GM21619 (cell line): ENCODE results near the gene PHACTR4.
"Not testable (repeated sequence)": the region's sequence is repeated elsewhere in the genome, so short reads cannot be mapped to it uniquely, and the experiment has no call there.

Experiments
- ATAC-seq: cut with Tn5 transposase; IDR thresholded peaks from one replicate; pipeline ENCODE4 v1.9.1; 2021; ENCODE audit not compliant: unreplicated experiment

The PHACTR4 gene

GRCh38 chr1:28370239-28371009 lies 884 bp downstream of the PHACTR4 start:
- ATAC-seq = no peak

GRCh38 chr1:28371010-28371377 lies 1.5 kb downstream of the PHACTR4 start:
- ATAC-seq = no peak

GRCh38 chr1:28373450-28373849 lies 3.9 kb downstream of the PHACTR4 start:
- ATAC-seq = not testable (repeated sequence)

- no peak for ATAC-seq
These were observed 4.8 kb downstream of the PHACTR4 start for GRCh38 chr1:28374297-28374696.

GRCh38 chr1:28375598-28375997 lies 6.1 kb downstream of the PHACTR4 start:
- ATAC-seq = not testable (repeated sequence)

- ATAC-seq = not testable (repeated sequence)
These were observed 6.7 kb downstream of the PHACTR4 start for GRCh38 chr1:28376195-28376594.

- ATAC-seq = no peak
These were observed 9.4 kb downstream of the PHACTR4 start for GRCh38 chr1:28378906-28379305.

- no peak for ATAC-seq
These were observed 10.9 kb downstream of the PHACTR4 start for GRCh38 chr1:28380394-28380793.

GRCh38 chr1:28383785-28384184 lies 14.2 kb downstream of the PHACTR4 start:
- not testable (repeated sequence) for ATAC-seq

GRCh38 chr1:28392027-28392652 lies 22.6 kb downstream of the PHACTR4 start:
- no peak for ATAC-seq

- ATAC-seq = no peak
These were observed 24.6 kb downstream of the PHACTR4 start for GRCh38 chr1:28394136-28394535.

- ATAC-seq = no peak
These were observed 25.6 kb downstream of the PHACTR4 start for GRCh38 chr1:28395181-28395580.

- no peak for ATAC-seq
These were observed 32.2 kb downstream of the PHACTR4 start for GRCh38 chr1:28401760-28402159.

- ATAC-seq = no peak
These were observed 39.5 kb downstream of the PHACTR4 start for GRCh38 chr1:28409090-28409489.

GRCh38 chr1:28411656-28412055 lies 42.1 kb downstream of the PHACTR4 start:
- no peak for ATAC-seq

GRCh38 chr1:28412731-28413130 lies 43.2 kb downstream of the PHACTR4 start:
- ATAC-seq = no peak

GRCh38 chr1:28416509-28417194 lies 47.1 kb downstream of the PHACTR4 start:
- ATAC-seq = no peak

GRCh38 chr1:28417441-28417922 lies 47.9 kb downstream of the PHACTR4 start:
- ATAC-seq = no peak

GRCh38 chr1:28417926-28418637 lies 48.5 kb downstream of the PHACTR4 start:
- no peak for ATAC-seq

- ATAC-seq = no peak
These were observed 52.2 kb downstream of the PHACTR4 start for GRCh38 chr1:28421744-28422143.

- ATAC-seq = no peak
These were observed 57.3 kb downstream of the PHACTR4 start for GRCh38 chr1:28426831-28427230.
